GM21447 (cell line): ENCODE results near the gene L3MBTL4.
"Not testable (repeated sequence)": the region's sequence is repeated elsewhere in the genome, so short reads cannot be mapped to it uniquely, and the experiment has no call there.

ENCODE experiments used
- ATAC-seq: cut with Tn5 transposase; IDR thresholded peaks from one replicate; pipeline ENCODE4 v1.9.1; 2021; ENCODE audit not compliant: unreplicated experiment

L3MBTL4 gene

GRCh38 chr18:6406910-6407470 is 7.7 kb downstream of the L3MBTL4 start:
- no peak for ATAC-seq

- no peak for ATAC-seq
Observed at GRCh38 chr18:6406075-6406909, 8.4 kb downstream of the L3MBTL4 start.

GRCh38 chr18:6405237-6406074 is 9.3 kb downstream of the L3MBTL4 start:
- ATAC-seq: no peak

- ATAC-seq: no peak
Observed at GRCh38 chr18:6404834-6405233, 9.9 kb downstream of the L3MBTL4 start.

- ATAC-seq: no peak
Observed at GRCh38 chr18:6401687-6402086, 13.0 kb downstream of the L3MBTL4 start.

- no peak for ATAC-seq
Observed at GRCh38 chr18:6399776-6400175, 14.9 kb downstream of the L3MBTL4 start.

- ATAC-seq: no peak
Observed at GRCh38 chr18:6397931-6398566, 16.7 kb downstream of the L3MBTL4 start.

GRCh38 chr18:6396847-6397246 is 17.9 kb downstream of the L3MBTL4 start:
- ATAC-seq: no peak

- no peak for ATAC-seq
Observed at GRCh38 chr18:6396276-6396675, 18.4 kb downstream of the L3MBTL4 start.

GRCh38 chr18:6389005-6389404 is 25.7 kb downstream of the L3MBTL4 start:
- no peak for ATAC-seq

- ATAC-seq: no peak
Observed at GRCh38 chr18:6382963-6383362, 31.7 kb downstream of the L3MBTL4 start.

- not testable (repeated sequence) for ATAC-seq
Observed at GRCh38 chr18:6377473-6377872, 37.2 kb downstream of the L3MBTL4 start.

- ATAC-seq: no peak
Observed at GRCh38 chr18:6376433-6377229, 38.1 kb downstream of the L3MBTL4 start.

GRCh38 chr18:6374935-6375529 is 39.7 kb downstream of the L3MBTL4 start:
- no peak for ATAC-seq

GRCh38 chr18:6374340-6374739 is 40.4 kb downstream of the L3MBTL4 start:
- ATAC-seq: no peak

GRCh38 chr18:6373187-6373586 is 41.5 kb downstream of the L3MBTL4 start:
- no peak for ATAC-seq

- ATAC-seq: no peak
Observed at GRCh38 chr18:6370886-6371635, 43.6 kb downstream of the L3MBTL4 start.

- no peak for ATAC-seq
Observed at GRCh38 chr18:6370410-6370809, 44.3 kb downstream of the L3MBTL4 start.

- ATAC-seq: no peak
Observed at GRCh38 chr18:6368017-6368416, 46.7 kb downstream of the L3MBTL4 start.
